Measurements from ENCODE around the gene MOCS1. TPM values are rescaled to one million over a fixed set of nuclear protein-coding genes. Genes with fewer than 3 reads are reported as not detected.
A peak's percentile ranks its signal among the peaks of the same experiment; 100 is the strongest.

Gene MOCS1
- total RNA-seq, 4 donors from 2014 or later = 24.0 to 33.0 (median 29.3) TPM

GRCh38 chr6:39926668-39927067 is 7.6 kb downstream of the MOCS1 start:
- H3K9me3 ChIP-seq = no peaks in the 10 kb centered on the region
- TF ChIP-seq, protein P1, sequence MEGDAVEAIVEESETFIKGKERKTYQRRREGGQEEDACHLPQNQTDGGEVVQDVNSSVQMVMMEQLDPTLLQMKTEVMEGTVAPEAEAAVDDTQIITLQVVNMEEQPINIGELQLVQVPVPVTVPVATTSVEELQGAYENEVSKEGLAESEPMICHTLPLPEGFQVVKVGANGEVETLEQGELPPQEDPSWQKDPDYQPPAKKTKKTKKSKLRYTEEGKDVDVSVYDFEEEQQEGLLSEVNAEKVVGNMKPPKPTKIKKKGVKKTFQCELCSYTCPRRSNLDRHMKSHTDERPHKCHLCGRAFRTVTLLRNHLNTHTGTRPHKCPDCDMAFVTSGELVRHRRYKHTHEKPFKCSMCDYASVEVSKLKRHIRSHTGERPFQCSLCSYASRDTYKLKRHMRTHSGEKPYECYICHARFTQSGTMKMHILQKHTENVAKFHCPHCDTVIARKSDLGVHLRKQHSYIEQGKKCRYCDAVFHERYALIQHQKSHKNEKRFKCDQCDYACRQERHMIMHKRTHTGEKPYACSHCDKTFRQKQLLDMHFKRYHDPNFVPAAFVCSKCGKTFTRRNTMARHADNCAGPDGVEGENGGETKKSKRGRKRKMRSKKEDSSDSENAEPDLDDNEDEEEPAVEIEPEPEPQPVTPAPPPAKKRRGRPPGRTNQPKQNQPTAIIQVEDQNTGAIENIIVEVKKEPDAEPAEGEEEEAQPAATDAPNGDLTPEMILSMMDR (IDR thresholded peaks at IDR 0.05) = no peak
- TF ChIP-seq EP300 (IDR thresholded peaks at IDR 0.05) = no peak
- no peak for TF ChIP-seq POLR2AphosphoS5 (IDR thresholded peaks at IDR 0.05)
- no peak for TF ChIP-seq POLR2A (IDR thresholded peaks at IDR 0.05)
- no peak for ATAC-seq
- H3K27me3 ChIP-seq = no peaks in the 10 kb centered on the region
- peaks cover 0 to 56% (median 17%) of the 10 kb centered on the region in 3 donors for H3K4me1 ChIP-seq
- WGBS, 2 donors (ENCODE audit: low coverage in 1 of 2) = 80% methylated on average over 2 of the region's 3 CpGs; no CpG with 5 or more reads in 1 of the 2 donors
- H3K36me3 ChIP-seq = peaks cover 0 to 54% of the 10 kb centered on the region in 2 donors
- peak overlapping the region in 3 of 4 donors; percentile 31 to 51 (median 49) for H3K27ac ChIP-seq
- no peak overlapping the region for H3K4me3 ChIP-seq

- Histone ChIP-seq H3K9me3 (no peaks in the 10 kb centered on the region), H3K27me3 (no peaks in the 10 kb centered on the region), H3K27ac (no peak overlapping the region), H3K36me3 (peaks cover 0 to 61% of the 10 kb centered on the region in 2 donors), H3K4me3 (no peak overlapping the region), H3K4me1 (peaks cover 0 to 48% (median 13%) of the 10 kb centered on the region in 3 donors)
- no peak for TF ChIP-seq POLR2A (IDR thresholded peaks at IDR 0.05)
- TF ChIP-seq, protein P1 (IDR thresholded peaks at IDR 0.05) = no peak
- WGBS, 2 donors (ENCODE audit: low coverage in 1 of 2) = 100% methylated on average over 1 of the region's 3 CpGs
- no peak for ATAC-seq
These were observed 8.4 kb downstream of the MOCS1 start for GRCh38 chr6:39925931-39926290.

DNA sequence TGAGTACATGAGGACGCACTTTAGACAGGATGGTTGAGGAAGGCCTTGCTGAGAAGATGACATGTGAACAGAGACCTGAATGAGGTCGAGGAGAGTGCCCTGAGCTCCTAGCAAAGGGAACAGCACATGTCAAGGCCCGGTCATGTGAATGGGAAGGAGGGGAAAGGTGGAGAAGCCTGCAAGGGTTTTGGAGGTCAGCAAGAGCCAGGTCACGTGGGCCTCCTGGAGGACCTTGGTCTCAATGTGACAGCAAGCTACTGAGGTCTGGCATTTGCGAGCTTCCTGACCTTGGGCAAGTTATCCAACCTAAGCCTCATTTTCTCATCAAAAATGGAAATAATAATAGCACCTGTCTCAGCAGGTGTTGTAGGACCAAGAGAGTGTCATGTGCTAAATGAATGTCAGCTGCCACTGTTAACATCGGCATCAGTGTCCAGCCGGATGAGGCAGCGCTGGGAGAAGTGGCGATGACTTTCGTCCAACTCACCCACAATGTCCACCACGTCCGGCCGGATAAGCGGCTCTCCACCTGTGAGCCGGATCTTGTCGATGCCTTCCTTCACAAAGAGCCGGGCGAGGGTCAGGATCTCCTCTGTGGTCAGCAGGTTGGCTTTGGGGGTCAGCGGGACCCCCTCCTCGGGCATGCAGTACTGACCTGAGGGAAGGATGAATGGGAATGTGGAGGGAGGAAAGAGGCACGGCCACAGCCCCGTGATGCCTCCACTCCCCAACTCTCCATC is 8.9 kb downstream of the MOCS1 start:
- H3K36me3 ChIP-seq = peaks cover 0 to 67% of the 10 kb centered on the region in 2 donors
- 92% methylated on average over 15 of the region's 22 CpGs; no CpG with 5 or more reads in 1 of the 2 donors for WGBS, 2 donors (ENCODE audit: low coverage in 1 of 2)
- H3K9me3 ChIP-seq = no peaks in the 10 kb centered on the region

DNA sequence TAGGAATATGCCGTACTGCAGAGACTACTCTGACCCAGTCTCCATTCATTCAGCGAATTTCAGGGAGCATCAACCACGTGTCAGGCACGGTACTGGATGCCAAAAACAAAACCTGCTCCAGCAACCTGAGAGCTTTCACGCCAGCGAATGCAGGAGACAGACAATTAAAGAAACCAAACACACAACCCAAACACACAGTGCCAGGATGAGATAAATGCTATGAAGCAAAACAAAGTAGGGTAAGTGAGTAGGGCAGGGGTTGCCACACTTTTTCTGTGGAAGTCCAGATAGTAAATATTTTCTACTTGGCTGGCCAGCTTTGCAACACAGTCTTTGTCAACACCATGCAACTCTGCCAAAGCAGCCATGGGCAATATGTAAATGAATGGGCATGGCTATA is 10.0 kb downstream of the MOCS1 start:
- Histone ChIP-seq H3K4me1 (peaks cover 0 to 32% (median 5%) of the 10 kb centered on the region in 3 donors), H3K27ac (no peak overlapping the region), H3K9me3 (no peaks in the 10 kb centered on the region), H3K4me3 (no peak overlapping the region), H3K27me3 (no peaks in the 10 kb centered on the region), H3K36me3 (peaks cover 0 to 67% of the 10 kb centered on the region in 2 donors)
- 58 to 100% methylated on average over 1 to 5 of the region's 6 CpGs for whole genome bisulfite sequencing, 2 donors (ENCODE audit: low coverage in 1 of 2)
- no peak for ATAC-seq
- TF ChIP-seq EP300 (IDR thresholded peaks at IDR 0.05) (no peak), POLR2A (IDR thresholded peaks at IDR 0.05) (no peak), POLR2AphosphoS5 (IDR thresholded peaks at IDR 0.05) (no peak)
- TF ChIP-seq, protein P1 (IDR thresholded peaks at IDR 0.05) = no peak

More for the DNA sequence above, 8.9 kb downstream of the MOCS1 start:
- no peak overlapping the region for H3K27ac ChIP-seq
- H3K27me3 ChIP-seq = no peaks in the 10 kb centered on the region
- peaks cover 0 to 43% (median 8%) of the 10 kb centered on the region in 3 donors for H3K4me1 ChIP-seq
- no peak for ATAC-seq
- no peak overlapping the region for H3K4me3 ChIP-seq
- TF ChIP-seq POLR2AphosphoS5 (IDR thresholded peaks at IDR 0.05) (no peak), EP300 (IDR thresholded peaks at IDR 0.05) (no peak), POLR2A (IDR thresholded peaks at IDR 0.05) (no peak)
- TF ChIP-seq, protein P1 (IDR thresholded peaks at IDR 0.05) = no peak

- no peaks in the 10 kb centered on the region for H3K9me3 ChIP-seq
- peaks cover 0 to 67% of the 10 kb centered on the region in 2 donors for H3K36me3 ChIP-seq
- TF ChIP-seq, protein P1 (IDR thresholded peaks at IDR 0.05) = no peak
- TF ChIP-seq POLR2AphosphoS5 (IDR thresholded peaks at IDR 0.05) (no peak), POLR2A (IDR thresholded peaks at IDR 0.05) (no peak), EP300 (IDR thresholded peaks at IDR 0.05) (no peak)
- no peaks in the 10 kb centered on the region for H3K27me3 ChIP-seq
- peak overlapping the region in 1 of 4 donors; percentile 35 for H3K27ac ChIP-seq
- no peak for ATAC-seq
- no peak overlapping the region for H3K4me3 ChIP-seq
- WGBS, 2 donors (ENCODE audit: low coverage in 1 of 2) = 87% methylated on average over 3 of the region's 6 CpGs; no CpG with 5 or more reads in 1 of the 2 donors
- H3K4me1 ChIP-seq = peaks cover 0 to 30% (median 5%) of the 10 kb centered on the region in 3 donors
These were observed 10.4 kb downstream of the MOCS1 start for GRCh38 chr6:39923861-39924260.

All from gastroesophageal sphincter (tissue), 4 donors.